ENCODE data around the gene GNPTAB. TPM values are rescaled to one million over a fixed set of nuclear protein-coding genes. Genes with fewer than 3 reads are reported as not detected.

GNPTAB gene
- total and polyA plus RNA-seq, 2 of the 13 experiments (the other 11 are each of a cell fraction or from before 2014, with no cell fraction given), result 13.6 to 19.4 TPM

GRCh38 chr12:101697930-101698799, 132.6 kb downstream of the GNPTAB start (continued):
- TF ChIP-seq REXO4 (CRISPR knock-in tag; IDR thresholded peaks at IDR 0.05; ENCODE audit: borderline replicate concordance) (no peak), ZBTB38 (CRISPR knock-in tag; IDR thresholded peaks at IDR 0.05) (0 out of 2 replicates have a peak, but pooled peaks have one; percentile 35), MIER2 (CRISPR knock-in tag; IDR thresholded peaks at IDR 0.05) (no peak), KMT2B (CRISPR knock-in tag; IDR thresholded peaks at IDR 0.05) (no peak), DZIP1 (CRISPR knock-in tag; IDR thresholded peaks at IDR 0.05) (no peak), MYC (CRISPR knock-in tag; IDR thresholded peaks at IDR 0.05; ENCODE audit: borderline replicate concordance) (peak; percentile 50; the same call in 1 of the 2 replicates), MXD4 (CRISPR knock-in tag; IDR thresholded peaks at IDR 0.05) (peak; percentile 40; the same call in 1 of the 2 replicates), THAP8 (CRISPR knock-in tag; IDR thresholded peaks at IDR 0.05; ENCODE audit: borderline replicate concordance) (no peak), RBFOX2 (IDR thresholded peaks at IDR 0.05; ENCODE audit: low read depth, low read length) (peak; percentile 93), PHF5A (CRISPR knock-in tag; IDR thresholded peaks at IDR 0.05; ENCODE audit: low read depth, unreplicated experiment) (no peak), MED13 (CRISPR knock-in tag; IDR thresholded peaks at IDR 0.05) (no peak; the same call in 1 of the 2 replicates), SRSF1 (optimal IDR thresholded peaks at IDR 0.05; ENCODE audit: low read depth, low read length) (peak; percentile 32), ZSCAN21 (CRISPR knock-in tag; IDR thresholded peaks at IDR 0.05; ENCODE audit: borderline replicate concordance) (no peak), FOXJ3 (CRISPR knock-in tag; IDR thresholded peaks at IDR 0.05; ENCODE audit: borderline replicate concordance) (no peak), MYPOP (CRISPR knock-in tag; IDR thresholded peaks at IDR 0.05) (no peak), CSRNP2 (CRISPR knock-in tag; conservative IDR thresholded peaks at IDR 0.05; ENCODE audit: low read depth) (0 out of 2 replicates have a peak, but pooled peaks have one; percentile 53), ATF7-NPFF (CRISPR knock-in tag; IDR thresholded peaks at IDR 0.05; ENCODE audit: low read depth) (no peak)
